ENCODE measurements around the gene ANKRD12.
"Not testable (repeated sequence)": the region's sequence is repeated elsewhere in the genome, so short reads cannot be mapped to it uniquely, and the experiment has no call there.

ANKRD12 gene

DNA sequence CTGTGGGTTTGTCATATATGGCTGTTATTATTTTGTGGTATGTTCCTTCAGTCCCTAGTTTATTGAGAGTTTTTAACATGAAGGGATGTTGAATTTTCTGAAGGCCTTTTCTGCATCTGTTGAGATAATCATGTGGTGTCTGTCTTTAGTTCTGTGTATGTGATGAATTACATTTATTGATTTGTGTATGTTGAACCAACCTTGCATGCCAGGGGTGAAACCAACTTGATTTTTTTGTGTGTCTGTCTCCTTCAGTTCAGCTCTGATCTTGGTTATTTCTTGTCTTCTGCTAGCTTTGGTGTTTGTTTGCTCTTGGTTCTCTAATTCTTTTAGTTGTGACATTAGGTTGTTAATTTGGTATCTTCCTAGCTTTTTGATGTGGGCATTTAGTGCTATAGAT lies 27.6 kb downstream of the ANKRD12 start:
- Histone ChIP-seq H3K79me2 (ENCODE audit: control insufficient read depth, low read length) (peaks cover 46% of the 10 kb centered on the region), H3K9me3 (ENCODE audit: control insufficient read depth, insufficient read depth, low read length) (peaks cover 14% of the 10 kb centered on the region; the same call in 1 of the 2 replicates)
- H3K9me2 ChIP-seq (replicated peaks; ENCODE audit: control insufficient read depth, low read length); H3K27me3 ChIP-seq (ENCODE audit: control insufficient read depth, low read length); H3K4me3 ChIP-seq (ENCODE audit: low read length); H3K4me2 ChIP-seq (ENCODE audit: low read length); H4K20me1 ChIP-seq (ENCODE audit: control insufficient read depth, insufficient read depth, low read depth, low read length); H3F3A ChIP-seq (ENCODE audit: control insufficient read depth, insufficient read depth); H3K27ac ChIP-seq (ENCODE audit: low read depth, low read length); H3K4me1 ChIP-seq (ENCODE audit: control insufficient read depth, low read length); H3K36me3 ChIP-seq (ENCODE audit: control insufficient read depth, low read length): not testable (repeated sequence)

DNA sequence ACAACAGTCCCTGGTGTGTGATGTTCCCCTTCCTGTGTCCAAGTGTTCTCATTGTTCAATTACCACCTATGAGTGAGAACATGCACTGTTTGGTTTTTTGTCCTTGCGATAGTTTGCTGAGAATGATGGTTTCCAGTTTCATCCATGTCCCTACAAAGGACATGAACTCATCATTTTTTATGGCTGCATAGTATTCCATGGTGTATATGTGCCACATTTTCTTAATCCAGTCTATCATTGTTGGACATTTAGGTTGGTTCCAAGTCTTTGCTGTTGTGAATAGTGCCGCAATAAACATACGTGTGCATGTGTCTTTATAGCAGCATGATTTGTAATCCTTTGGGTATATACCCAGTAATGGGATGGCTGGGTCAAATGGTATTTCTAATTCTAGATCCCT lies 29.3 kb downstream of the ANKRD12 start:
- H3K36me3 ChIP-seq (ENCODE audit: control insufficient read depth, low read length); H3K9me2 ChIP-seq (replicated peaks; ENCODE audit: control insufficient read depth, low read length); H3F3A ChIP-seq (ENCODE audit: control insufficient read depth, insufficient read depth); H3K4me3 ChIP-seq (ENCODE audit: low read length); H3K4me1 ChIP-seq (ENCODE audit: control insufficient read depth, low read length); H3K27me3 ChIP-seq (ENCODE audit: control insufficient read depth, low read length); H3K27ac ChIP-seq (ENCODE audit: low read depth, low read length); H4K20me1 ChIP-seq (ENCODE audit: control insufficient read depth, insufficient read depth, low read depth, low read length); H3K4me2 ChIP-seq (ENCODE audit: low read length): not testable (repeated sequence)
- peaks cover 14% of the 10 kb centered on the region; the same call in 1 of the 2 replicates for H3K9me3 ChIP-seq (ENCODE audit: control insufficient read depth, insufficient read depth, low read length)
- peaks cover 40% of the 10 kb centered on the region for H3K79me2 ChIP-seq (ENCODE audit: control insufficient read depth, low read length)

DNA sequence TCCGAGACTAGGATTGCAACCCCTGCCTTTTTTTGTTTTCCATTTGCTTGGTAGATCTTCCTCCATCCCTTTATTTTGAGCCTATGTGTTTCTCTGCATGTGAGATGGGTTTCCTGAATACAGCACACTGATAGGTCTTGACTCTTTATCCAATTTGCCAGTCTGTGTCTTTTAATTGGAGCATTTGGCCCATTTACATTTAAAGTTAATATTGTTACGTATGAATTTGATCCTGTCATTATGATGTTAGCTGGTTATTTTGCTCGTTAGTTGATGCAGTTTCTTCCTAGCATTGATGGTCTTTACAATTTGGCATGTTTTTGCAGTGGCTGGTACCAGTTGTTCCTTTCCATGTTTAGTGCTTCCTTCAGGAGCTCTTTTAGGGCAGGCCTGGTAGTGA lies 32.9 kb downstream of the ANKRD12 start:
- not testable (repeated sequence) for H3K36me3 ChIP-seq (ENCODE audit: control insufficient read depth, low read length); H3K4me2 ChIP-seq (ENCODE audit: low read length); H3K4me1 ChIP-seq (ENCODE audit: control insufficient read depth, low read length); H3K27ac ChIP-seq (ENCODE audit: low read depth, low read length); H3K9me2 ChIP-seq (replicated peaks; ENCODE audit: control insufficient read depth, low read length); H3K27me3 ChIP-seq (ENCODE audit: control insufficient read depth, low read length); H4K20me1 ChIP-seq (ENCODE audit: control insufficient read depth, insufficient read depth, low read depth, low read length); H3K9me3 ChIP-seq (ENCODE audit: control insufficient read depth, insufficient read depth, low read length); H3K4me3 ChIP-seq (ENCODE audit: low read length); H3F3A ChIP-seq (ENCODE audit: control insufficient read depth, insufficient read depth)
- peaks cover 39% of the 10 kb centered on the region for H3K79me2 ChIP-seq (ENCODE audit: control insufficient read depth, low read length)

DNA sequence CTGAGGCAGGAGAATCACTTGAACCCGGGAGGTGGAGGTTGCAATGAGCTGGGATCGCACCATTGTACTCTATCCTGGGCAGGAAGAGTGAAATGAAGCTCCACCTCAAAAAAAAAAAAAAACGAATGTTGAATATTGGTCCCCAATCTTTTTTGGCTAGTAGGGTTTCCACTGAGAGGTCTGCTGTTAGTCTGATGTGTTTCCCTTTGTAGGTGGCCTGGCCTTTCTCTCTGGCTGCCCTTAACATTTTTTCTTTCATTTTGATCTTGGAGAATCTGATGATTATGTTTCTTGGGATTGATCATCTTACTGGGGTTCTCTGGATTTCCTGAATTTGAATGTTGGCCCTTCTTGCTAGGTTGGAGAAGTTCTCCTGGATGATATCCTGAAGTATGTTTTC lies 35.3 kb downstream of the ANKRD12 start:
- H3F3A ChIP-seq (ENCODE audit: control insufficient read depth, insufficient read depth); H3K36me3 ChIP-seq (ENCODE audit: control insufficient read depth, low read length); H3K4me1 ChIP-seq (ENCODE audit: control insufficient read depth, low read length); H4K20me1 ChIP-seq (ENCODE audit: control insufficient read depth, insufficient read depth, low read depth, low read length); H3K9me3 ChIP-seq (ENCODE audit: control insufficient read depth, insufficient read depth, low read length); H3K4me3 ChIP-seq (ENCODE audit: low read length); H3K4me2 ChIP-seq (ENCODE audit: low read length); H3K9me2 ChIP-seq (replicated peaks; ENCODE audit: control insufficient read depth, low read length); H3K27me3 ChIP-seq (ENCODE audit: control insufficient read depth, low read length); H3K27ac ChIP-seq (ENCODE audit: low read depth, low read length): not testable (repeated sequence)
- peaks cover 49% of the 10 kb centered on the region for H3K79me2 ChIP-seq (ENCODE audit: control insufficient read depth, low read length)

DNA sequence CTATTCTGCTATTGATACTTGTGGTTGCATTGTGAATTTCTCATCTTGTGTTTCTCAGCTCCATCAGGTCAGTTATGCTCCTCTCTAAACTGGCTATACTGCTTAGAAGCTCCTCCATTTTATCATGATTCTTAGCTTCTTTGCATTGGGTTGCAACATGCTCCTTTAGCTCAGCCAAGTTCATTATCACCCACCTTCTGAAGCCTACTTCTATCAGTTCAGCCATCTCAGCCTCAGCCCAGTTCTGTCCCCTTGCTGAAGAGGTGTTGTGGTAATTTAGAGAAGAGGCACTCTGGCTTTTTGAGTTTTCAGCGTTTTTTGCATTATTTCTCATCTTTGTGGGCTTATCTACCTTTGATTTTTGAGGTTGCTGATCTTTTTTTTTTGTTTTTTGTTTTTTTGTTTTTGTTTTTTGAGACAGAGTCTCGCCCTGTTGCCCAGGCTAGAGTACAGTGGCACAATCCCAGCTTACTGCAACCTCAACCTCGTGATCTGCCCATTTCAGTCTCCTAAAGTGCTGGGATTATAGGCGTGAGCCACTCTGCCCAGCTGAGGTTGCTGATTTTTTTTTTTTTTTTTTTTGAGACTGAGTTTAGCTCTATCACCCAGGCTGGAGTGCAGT lies 36.0 kb downstream of the ANKRD12 start:
- H3K79me2 ChIP-seq (ENCODE audit: control insufficient read depth, low read length) = peaks cover 52% of the 10 kb centered on the region

More for the DNA sequence above, 36.0 kb downstream of the ANKRD12 start:
- H4K20me1 ChIP-seq (ENCODE audit: control insufficient read depth, insufficient read depth, low read depth, low read length) = no peaks in the 10 kb centered on the region
- H3K4me3 ChIP-seq (ENCODE audit: low read length) = no peak overlapping the region
- H3F3A ChIP-seq (ENCODE audit: control insufficient read depth, insufficient read depth) = no peaks in the 10 kb centered on the region
- no peaks in the 10 kb centered on the region for H3K9me2 ChIP-seq (replicated peaks; ENCODE audit: control insufficient read depth, low read length)
- no peak overlapping the region for H3K4me2 ChIP-seq (ENCODE audit: low read length)
- TF ChIP-seq, protein P1, sequence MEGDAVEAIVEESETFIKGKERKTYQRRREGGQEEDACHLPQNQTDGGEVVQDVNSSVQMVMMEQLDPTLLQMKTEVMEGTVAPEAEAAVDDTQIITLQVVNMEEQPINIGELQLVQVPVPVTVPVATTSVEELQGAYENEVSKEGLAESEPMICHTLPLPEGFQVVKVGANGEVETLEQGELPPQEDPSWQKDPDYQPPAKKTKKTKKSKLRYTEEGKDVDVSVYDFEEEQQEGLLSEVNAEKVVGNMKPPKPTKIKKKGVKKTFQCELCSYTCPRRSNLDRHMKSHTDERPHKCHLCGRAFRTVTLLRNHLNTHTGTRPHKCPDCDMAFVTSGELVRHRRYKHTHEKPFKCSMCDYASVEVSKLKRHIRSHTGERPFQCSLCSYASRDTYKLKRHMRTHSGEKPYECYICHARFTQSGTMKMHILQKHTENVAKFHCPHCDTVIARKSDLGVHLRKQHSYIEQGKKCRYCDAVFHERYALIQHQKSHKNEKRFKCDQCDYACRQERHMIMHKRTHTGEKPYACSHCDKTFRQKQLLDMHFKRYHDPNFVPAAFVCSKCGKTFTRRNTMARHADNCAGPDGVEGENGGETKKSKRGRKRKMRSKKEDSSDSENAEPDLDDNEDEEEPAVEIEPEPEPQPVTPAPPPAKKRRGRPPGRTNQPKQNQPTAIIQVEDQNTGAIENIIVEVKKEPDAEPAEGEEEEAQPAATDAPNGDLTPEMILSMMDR (IDR thresholded peaks at IDR 0.05; ENCODE audit: low read depth, low read length, poor library complexity, severe bottlenecking) = no peak
- TF ChIP-seq EZH2phosphoT487 (IDR thresholded peaks at IDR 0.05; ENCODE audit: borderline replicate concordance, low read length) = no peak
- H3K36me3 ChIP-seq (ENCODE audit: control insufficient read depth, low read length) = no peaks in the 10 kb centered on the region
- no peaks in the 10 kb centered on the region for H3K9me3 ChIP-seq (ENCODE audit: control insufficient read depth, insufficient read depth, low read length)
- no peak overlapping the region for H3K27ac ChIP-seq (ENCODE audit: low read depth, low read length)
- H3K4me1 ChIP-seq (ENCODE audit: control insufficient read depth, low read length) = peaks cover 3% of the 10 kb centered on the region; the same call in 1 of the 2 replicates
- no peaks in the 10 kb centered on the region for H3K27me3 ChIP-seq (ENCODE audit: control insufficient read depth, low read length)

All from DOHH2 (cell line).